GM19099 (cell line): Measurements from ENCODE around the gene AOC1.

ENCODE experiments used
- POLR2A ChIP-seq: IDR thresholded peaks from 3 replicates; pipeline ENCODE4 v1.6.1; 2011; ENCODE audit warnings: low read depth; ENCODE audit not compliant: insufficient read length; ENCODE audit errors: extremely low read depth

The AOC1 gene, protein sequence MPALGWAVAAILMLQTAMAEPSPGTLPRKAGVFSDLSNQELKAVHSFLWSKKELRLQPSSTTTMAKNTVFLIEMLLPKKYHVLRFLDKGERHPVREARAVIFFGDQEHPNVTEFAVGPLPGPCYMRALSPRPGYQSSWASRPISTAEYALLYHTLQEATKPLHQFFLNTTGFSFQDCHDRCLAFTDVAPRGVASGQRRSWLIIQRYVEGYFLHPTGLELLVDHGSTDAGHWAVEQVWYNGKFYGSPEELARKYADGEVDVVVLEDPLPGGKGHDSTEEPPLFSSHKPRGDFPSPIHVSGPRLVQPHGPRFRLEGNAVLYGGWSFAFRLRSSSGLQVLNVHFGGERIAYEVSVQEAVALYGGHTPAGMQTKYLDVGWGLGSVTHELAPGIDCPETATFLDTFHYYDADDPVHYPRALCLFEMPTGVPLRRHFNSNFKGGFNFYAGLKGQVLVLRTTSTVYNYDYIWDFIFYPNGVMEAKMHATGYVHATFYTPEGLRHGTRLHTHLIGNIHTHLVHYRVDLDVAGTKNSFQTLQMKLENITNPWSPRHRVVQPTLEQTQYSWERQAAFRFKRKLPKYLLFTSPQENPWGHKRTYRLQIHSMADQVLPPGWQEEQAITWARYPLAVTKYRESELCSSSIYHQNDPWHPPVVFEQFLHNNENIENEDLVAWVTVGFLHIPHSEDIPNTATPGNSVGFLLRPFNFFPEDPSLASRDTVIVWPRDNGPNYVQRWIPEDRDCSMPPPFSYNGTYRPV

DNA sequence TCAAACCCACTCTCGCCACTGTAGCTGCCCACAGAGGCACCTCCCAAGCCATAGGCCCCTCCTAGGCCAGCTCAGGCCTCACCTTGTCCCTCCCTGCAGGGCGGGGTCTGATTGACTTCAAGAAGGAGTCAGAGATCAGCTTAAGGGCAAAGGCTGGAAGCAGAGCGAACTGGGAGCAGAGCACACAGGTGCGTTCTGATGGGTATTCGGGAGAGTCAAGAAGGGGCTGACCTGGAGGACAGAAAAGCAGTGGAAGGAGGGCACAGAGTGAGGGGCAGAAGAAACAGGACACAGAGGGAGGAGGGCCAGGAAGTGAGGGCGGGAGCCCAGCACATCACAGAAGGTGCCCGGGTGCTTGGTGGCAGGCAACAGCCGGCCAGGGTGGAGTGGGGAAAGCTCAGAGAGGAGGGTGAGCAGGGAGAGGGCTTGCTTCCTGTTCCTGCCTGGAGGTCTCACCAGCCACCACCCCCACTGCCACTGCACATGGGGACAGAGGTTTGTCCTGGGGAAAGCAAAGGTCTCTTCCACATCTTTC lies at the start of gene AOC1:
AOC1 (plus strand) TSS at position 147 of the 535 bp plus-strand sequence. CDS start 3,954 bp downstream, outside the sequence.
- no peak for TF ChIP-seq POLR2A

DNA sequence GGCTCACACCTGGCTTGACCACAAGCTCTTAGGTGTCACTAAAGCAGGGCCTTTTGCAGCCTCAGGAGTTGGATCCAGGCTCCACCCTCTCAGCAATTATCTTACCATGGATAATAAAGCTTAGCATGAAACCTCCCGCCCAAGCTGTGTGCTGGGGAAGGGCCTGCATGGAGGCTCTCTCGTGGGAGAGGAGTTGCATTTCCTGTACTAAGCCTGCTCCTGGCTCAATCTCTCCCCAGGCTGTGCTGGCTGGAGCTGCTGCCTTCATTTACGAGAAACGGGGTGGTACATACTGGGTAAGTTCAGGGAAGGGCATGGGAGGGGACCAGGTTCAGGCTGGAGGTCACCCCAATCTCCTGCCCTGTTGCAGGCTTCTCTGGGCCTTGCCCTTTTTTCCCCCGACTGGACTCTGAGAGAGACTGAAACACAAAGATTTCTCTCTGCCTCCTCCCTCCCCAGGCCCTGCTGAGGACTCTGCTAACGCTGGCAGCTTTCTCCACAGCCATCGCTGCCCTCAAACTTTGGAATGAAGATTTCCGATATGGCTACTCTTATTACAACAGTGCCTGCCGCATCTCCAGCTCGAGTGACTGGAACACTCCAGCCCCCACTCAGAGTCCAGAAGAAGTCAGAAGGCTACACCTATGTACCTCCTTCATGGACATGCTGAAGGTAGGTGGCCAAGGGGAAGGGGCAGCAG lies 49.0 kb upstream of the AOC1 start:
- no peak for TF ChIP-seq POLR2A

DNA sequence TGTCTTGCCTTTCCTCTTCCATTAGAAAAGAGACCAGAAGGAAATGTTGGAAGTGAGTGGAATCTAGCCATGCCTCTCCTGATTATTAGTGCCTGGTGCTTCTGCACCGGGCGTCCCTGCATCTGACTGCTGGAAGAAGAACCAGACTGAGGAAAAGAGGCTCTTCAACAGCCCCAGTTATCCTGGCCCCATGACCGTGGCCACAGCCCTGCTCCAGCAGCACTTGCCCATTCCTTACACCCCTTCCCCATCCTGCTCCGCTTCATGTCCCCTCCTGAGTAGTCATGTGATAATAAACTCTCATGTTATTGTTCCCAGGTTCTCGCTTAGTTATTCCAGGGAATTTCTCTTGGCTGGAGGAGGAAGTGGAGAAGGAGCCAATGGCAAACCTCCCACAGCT lies 47.5 kb upstream of the AOC1 start:
- TF ChIP-seq POLR2A, result no peak

DNA sequence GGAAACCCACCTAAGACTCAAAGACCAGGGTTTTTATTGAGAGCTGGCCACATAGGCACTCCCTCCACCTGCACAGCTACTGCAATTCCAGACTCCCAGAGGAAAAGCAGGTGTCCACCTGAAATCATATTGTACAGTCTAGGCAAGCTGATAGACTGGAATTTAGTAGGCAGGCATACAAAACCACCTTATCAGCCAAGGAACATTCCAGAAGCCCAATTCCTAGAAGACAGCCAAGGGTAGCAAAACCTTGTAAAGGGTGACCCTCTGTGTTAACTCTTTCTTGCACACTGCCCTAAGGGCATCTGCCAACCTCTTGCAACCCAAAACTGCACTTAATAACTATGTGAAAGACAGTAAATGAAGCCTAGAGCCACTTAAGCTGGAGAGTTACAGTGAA lies 46.5 kb upstream of the AOC1 start:
- no peak for TF ChIP-seq POLR2A

DNA sequence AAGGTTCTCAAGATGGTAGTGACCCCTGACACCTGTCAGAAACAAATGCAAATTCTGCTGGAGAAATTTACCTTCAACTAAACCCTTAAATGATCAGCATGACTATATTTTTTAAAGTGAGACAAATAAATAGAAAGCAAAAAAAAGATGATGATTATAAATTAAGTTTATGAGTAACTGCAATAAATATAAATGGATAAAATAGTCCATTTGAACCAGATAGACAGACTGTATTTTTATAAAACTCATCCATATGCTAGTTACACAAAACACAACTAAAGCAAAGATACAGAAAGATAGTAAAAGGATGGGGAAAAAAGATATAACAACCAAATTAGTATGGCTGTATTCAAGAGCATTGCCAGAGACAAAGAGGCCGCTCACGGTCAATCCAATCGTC lies 45.9 kb upstream of the AOC1 start:
- TF ChIP-seq POLR2A, result no peak

DNA sequence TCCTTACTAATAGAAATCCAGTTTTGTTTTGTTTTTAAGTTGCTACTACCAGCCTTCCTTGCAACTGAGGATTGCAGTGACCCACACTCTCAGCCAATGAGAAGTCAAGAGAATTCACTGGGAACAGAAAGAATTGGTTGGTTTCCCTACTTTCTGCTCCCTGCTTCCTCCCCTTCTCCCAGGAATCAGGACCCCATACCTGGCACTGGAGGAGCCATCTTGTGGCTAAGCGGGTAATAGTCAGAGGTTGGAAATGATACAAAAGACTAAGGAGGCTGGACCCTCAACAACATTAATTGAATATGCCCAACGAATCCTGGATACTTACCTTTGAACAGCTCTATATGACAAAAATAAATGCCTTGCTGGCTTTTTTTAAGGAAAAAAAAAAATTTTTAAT lies 45.5 kb upstream of the AOC1 start:
- no peak for TF ChIP-seq POLR2A

DNA sequence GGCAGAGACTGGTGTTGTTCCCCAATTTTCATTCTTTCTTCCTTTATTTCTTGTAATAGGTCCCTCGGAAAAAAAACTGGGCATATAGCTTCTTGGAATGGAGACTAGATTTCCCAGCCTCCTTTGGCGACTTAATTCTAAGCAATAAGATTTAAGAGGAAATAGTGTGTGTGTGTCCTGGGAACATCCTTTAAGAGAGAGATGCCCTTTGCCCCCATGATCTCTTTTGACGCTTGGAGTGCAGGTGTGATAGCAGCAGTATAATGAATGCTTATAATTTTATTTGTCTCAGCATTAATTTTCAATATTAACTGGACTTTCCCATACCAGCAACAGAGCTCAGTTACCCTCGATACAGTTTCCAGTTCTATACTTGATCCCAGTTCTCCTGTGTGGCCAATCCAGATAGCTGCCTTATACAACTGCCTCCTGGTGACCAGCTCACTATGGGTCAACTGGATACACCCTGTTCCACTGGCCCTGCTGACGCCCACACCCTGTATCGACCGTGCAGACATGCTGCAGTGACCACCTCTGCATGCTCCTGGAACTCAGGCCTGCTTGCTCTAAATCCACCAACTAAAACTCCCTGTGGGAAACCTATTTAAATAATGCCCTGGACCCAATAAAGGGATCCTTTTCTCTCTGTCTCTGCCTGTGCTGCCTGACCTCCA lies 37.9 kb upstream of the AOC1 start:
- no peak for TF ChIP-seq POLR2A

DNA sequence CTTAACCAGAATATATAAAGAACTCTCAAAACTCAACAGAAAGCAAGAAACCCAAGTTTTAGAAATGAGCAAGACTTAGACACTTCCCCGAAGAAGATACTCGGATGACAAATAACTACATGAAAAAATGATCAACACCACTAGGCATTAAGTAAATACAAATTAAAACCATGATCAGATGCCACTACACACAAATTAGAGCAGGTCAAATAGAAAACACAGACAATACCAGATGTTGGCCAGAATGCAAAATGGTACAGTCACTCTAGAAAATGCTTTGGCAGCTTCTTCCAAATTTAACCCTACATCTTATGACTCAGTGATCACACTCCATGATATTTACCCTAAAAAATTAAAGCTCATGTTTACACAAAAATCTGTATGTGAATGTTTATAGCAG lies 33.3 kb upstream of the AOC1 start:
- no peak for TF ChIP-seq POLR2A

DNA sequence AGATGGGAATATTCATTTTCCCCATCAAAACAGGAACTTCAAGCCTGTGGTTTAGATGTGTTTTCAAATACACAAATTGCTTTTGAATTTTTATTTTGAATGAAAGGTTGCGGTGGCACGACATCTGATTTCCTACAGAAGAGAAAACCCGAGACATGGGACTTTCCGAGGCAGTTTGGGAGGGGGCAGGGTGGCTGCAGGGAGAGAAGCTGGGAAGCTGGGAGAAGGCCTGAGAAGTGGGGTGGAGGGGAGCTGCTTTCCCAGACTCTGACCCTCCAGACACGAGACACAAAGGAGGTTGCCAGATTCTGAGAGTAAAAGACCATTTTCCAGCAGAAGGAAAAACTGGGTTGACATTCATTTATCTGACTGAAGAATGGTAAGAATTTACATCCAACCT lies 32.2 kb upstream of the AOC1 start:
- TF ChIP-seq POLR2A, result no peak

DNA sequence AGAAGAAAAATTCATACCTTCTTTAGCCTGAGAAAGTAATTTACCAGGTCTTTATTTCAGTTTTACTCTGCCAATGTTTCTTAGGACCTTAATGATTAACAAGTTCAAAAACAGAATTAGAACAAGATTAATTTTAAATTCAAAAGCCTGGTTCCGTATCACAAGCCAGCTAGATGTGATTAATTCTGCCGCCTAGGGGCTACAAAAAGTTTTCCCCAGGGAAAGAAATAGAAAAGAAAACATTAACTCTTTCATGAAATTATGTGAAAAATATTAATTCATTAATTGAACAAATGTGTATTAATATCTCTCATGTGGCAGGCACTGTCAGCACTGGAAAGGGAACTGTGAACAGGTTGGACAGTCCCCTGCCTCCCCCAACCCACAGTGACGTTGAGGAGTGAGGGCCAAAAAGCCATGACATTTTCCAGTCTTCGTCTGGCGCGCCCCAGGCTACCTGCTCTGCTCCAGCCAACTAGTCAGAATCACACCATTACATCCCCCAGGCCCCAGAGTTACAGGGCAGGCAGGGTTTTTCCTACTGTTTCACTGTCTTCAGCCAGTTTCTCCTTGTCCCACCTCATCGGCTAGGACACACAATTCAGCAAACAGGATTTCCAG lies 31.6 kb upstream of the AOC1 start:
- TF ChIP-seq POLR2A, result no peak

DNA sequence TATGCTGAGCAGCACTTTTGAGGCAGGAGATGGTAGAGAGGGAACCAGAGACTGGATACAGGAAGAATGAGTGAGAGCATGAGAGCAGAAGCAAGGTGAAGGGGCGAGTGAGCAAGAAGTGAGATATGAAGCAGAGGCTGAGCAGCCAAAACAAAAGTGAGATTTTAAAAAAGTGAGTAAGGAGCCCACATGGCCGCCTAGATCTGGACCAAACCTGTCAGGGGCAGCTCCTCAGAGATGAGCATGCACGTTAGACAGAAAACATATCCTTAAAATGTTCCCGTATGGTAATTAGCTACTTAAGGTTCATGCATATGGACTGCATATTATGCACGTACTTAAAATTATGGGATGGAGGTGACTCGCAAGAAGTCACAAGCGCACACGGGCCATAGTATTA lies 29.3 kb upstream of the AOC1 start:
- TF ChIP-seq POLR2A, result no peak

DNA sequence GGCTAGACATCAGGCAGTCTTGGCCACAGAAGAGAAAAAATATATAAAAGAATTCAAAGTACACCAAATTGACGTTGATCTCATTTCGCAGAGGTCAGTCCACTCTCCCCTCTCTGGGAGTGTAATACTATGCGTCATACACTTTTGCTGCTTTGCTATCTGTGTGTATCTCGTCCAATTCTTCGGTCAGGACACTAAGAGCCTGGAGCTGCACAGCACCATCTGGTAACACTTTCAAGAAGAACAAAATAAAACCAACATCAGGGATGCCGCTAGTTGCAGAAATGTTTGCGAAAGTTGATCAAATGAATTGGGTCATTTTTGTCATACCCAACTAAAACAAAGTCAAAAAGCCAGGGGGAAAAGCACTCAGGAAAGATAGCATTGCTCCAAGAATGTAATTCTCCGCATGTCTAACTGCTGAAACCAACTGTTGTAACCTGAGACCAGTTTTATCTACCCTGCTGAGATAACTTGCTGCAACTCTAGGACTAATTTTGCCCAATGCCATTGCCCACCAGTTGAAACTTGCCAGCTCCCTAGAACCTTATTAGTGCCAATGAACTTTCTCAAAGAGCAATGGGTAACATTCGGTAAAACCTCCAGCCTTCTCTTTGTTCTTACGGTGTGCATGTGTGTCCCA lies 28.7 kb upstream of the AOC1 start:
- TF ChIP-seq POLR2A, result no peak

DNA sequence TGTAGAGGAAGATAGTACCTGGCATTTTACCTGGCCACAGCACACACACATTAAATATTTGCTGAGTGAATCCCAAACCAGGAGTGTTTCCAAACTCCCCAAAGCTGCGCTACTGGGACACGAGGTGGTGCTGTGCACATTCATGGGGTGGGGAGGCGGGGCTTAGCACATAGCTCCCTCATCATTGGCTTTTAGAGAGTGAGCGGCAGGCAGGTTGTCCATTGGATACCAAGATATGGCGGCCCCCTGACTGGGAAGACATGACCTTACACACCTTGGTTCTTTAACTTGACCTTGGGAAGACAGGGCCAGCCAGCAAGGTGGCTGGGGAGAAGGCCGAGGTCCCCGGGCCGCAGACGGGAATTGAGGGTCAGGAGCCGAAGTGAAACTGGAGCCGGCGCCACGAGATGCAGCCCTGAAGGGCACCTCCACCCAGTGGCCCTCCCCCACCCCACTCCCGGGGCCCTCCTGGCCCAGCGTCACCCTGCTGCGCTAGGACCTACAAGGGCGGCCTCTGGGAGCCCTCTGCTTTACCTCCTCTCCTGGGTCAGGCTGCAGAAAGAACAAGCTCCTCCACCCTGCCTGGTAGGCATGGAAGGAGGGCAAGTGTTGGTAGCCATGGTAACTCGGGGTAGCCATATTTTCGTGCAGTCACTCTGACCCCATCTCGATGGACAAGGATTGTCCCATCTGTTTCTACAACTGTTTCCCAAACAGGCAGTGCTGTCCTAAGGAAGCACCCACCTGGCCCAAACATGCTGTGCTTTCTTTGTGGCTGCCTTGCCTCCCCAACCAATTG lies 27.7 kb upstream of the AOC1 start:
- no peak for TF ChIP-seq POLR2A
